Measurements from ENCODE around the gene FHAD1. TPM values are rescaled to one million over a fixed set of nuclear protein-coding genes. Genes with fewer than 3 reads are reported as not detected.
"Not testable (repeated sequence)": the region's sequence is repeated elsewhere in the genome, so short reads cannot be mapped to it uniquely, and the experiment has no call there.

The FHAD1 gene
- total RNA-seq, 1 experiment from 2014 or later, result 6.0 TPM

DNA sequence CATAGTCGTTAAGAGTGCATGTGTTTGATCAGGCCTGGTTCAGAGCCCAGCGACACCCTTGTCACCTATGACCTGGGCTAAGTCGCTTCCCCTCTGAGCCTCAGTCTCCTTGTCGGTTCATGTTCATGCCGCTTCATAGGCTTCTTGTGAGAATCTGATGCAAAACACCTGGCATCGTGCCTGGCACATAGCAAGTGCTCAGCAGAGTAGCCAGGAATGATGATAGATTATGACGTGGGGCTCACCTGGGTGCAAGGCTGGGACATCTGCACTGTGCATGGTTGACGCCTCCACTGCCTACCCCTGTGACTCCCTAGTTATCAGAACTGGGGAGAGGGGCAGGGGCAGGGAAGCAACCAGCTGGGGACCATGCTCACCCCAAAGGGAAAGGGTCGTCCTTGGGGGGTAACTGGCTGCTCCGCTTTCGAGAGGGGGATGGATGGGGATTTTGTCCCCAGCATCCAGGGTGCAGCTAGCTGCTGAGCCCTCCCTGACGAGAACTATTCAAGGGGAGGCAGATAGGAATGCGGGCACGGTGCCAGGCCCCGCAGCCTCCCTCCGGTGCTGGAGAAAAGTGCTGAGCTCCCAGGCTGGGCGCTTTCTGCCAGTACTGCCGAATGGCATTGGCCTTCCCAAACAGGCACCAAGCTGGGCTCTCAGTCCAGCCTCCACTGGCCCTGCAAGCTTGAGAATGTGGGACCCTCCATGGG lies 171.9 kb downstream of the FHAD1 start:
- no peak for DNase-seq (ENCODE audit: low spot score)

DNA sequence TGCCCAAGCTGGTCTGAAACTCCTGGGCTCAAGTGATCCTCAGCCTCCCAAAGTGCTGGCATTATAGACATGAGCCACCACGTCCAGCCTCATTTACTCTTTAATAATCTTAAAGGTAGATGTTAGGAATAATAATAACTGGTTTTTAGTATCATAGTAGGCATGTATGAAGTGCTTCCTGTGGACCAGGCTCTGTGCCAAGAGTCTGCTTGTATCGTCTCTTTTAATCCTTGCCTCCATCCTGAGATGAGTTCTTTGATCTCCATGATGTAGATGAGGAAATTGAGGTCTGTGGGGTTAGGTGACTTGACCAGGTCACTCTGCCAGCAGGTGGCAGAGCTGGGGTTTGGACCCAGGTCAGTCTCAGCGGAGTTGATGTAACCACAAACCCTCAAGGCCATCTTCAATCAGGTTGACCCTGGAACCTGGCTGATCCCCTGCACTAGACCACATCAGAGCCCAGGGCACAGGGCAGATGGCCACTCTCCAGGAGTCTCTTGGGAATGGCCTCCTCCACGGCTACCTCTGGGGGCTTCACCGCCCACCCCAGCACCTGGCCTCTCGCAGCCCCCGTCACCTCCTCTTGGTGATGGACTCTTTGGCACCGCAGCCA lies 173.9 kb downstream of the FHAD1 start:
- DNase-seq (ENCODE audit: low spot score), result no peak

DNA sequence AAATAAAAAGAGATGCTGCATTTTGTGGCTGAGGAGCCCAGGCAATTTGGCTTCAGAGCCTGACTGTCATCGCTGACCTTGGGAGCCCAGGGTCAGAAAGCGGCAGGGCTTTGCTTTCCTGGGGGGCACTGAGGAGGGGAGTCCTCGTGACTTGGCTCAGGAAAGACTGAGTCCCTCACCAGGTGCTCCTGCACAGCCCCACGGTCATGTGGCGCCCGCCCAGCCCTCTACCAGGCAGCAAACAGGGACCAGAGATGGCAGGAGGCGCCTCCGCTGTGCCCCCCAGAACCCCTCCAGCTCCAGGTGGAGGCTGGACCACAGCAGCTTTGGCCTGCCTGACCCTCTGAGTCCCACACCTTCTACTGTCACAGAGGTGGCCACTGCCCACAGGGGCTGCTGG lies 175.8 kb downstream of the FHAD1 start:
- no peak for DNase-seq (ENCODE audit: low spot score)

DNA sequence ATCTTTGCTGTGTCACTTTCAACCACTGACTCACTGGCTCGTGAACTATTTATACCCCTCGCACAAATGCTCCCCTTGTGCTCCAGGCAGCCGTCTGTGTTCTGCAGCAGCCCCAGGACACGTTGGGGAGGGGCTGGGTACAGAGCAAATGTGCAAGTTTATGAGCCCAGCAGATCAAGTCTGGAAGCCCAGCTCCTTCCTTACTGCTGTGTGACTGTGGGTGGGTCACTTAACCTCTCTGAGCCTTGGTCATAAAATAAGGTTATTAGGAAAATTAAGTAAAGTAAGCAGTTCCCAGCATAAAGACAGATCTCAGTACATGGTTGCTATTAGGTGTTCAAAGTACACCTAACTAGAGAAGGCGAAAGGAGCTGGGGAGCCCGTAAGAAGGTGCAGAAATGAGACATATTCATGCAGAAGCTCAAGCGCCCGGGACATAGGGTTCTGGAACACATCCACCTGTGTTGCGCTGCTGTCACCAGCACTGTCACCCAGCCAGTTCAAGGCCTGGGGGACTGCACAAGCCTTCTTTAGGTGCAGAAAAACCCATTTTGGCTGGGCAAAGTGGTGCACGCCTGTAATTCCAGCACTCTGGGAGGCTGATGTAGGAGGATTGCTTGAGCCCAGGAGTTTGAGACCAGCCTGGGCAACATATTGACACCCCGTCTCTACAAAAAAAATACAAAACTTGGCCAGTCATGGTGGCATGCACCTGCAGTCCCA lies 176.5 kb downstream of the FHAD1 start:
- DNase-seq (ENCODE audit: low spot score), result no peak

DNA sequence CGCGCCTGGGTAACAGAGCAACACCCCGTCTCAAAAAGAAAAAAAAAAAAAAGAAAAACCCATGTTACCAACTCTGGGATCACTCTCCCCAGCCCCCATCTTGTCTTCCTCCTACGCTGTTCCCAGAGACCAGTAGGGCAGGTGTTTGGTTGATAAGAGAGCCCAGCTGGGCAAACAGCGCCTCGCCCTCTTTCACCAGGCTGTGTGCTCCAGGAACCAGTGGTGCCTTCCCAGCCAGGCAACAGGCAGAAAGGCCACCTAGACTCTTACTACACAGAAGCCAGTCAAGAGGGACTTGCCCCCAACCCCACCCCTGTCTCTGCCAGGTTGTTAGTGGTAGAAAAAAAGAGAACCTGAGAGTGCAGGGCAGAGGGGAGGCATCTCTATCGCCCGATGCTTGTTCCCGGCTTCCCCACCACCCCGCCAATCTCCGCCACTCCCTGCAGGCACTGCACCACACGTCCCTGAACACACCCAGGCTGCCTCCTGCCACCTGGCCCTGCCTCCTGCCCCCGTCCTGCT lies 177.2 kb downstream of the FHAD1 start:
- DNase-seq (ENCODE audit: low spot score), result no peak

DNA sequence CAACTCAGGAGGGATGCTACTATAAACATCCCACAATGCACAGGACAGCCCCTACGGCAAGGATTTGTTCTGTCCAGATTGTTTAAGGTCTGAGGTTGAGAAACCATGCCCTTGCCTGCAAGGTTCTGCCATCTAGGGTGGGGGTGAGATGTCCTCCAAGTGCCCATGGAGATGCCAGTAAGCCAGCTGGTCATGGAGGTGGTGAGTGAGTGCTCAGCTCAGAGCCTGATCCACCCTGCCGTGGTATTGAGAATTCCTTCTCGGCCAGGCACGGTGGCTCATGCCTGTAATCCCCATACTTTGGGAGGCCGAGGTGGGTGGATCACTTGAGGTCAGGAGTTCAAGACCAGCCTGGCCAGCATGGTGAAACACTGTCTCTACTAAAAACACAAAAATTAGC lies 178.0 kb downstream of the FHAD1 start:
- DNase-seq (ENCODE audit: low spot score), result no peak

DNA sequence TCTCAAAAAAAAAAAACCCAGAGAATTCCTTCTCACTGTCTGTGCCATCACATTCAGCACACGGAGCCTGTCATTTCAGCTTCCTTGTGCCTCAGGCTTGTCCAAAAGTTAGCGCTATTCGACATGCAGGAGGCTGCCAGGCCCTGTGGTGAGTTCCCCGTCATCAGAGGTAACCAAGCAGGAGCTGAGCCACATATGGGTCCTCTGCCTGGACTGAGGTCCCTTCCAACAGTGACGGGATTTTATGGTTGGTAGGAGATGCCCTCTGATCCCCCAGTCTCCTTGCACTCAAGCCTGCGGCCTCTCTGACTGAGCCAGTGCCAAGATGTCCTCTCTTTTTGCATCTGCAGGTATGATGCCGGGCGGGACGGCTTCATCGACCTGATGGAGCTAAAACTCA lies 178.5 kb downstream of the FHAD1 start:
- DNase-seq (ENCODE audit: low spot score), result no peak

DNA sequence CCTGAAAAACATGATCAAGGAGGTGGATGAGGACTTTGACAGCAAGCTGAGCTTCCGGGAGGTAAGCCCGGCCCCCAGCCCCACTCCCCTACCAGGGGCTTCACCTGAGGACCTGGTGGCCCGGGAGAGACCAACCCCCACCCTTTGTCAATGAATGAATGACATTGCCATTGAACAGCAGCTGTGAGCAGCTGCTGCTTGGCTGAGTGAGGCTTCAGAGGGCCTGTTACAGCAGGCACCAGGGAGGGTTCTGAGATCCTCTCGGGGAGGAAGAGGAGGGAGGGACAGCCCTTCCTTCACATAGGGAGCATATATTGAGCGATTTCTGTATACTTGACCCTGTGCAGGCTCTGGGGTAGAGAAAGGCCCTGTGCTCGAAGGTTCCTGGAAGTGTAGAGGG lies 178.9 kb downstream of the FHAD1 start:
- DNase-seq (ENCODE audit: low spot score), result no peak

DNA sequence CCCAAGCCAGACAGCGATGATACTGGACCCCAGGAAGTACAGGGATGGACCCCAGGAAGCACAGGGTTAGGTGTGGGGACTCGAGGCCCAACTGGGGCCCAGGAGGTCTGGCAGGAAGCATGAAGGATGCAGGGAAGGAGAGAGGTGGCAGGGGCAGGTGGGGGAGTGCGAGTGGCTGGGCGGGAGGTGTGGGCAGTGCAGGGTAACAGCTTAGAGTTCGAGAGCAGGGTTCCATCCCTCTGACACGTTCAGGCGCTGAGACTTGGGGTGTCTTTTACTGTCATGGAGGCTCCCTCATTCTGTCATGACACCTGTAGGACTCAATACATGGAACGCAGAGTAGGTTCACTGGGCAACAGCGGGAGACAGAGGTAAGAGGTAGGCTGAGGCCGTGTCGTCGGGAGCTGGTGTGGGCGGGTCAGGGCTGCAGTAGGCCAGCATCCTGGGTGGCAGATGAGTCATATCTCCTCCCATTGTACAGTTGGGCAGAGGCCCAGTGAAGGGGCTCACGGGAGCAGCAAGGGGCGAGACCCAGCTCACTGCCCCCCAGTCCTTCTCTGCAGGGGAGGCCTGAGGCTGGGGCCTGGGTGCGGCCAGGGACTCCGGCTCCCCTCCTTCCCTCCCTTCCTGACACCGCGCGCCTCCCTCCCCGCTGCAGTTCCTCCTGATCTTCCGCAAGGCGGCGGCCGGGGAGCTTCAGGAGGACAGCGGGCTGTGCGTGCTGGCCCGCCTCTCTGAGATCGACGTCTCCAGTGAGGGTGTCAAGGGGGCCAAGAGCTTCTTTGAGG lies 179.7 kb downstream of the FHAD1 start:
- DNase-seq (ENCODE audit: low spot score), result peak; percentile 88

DNA sequence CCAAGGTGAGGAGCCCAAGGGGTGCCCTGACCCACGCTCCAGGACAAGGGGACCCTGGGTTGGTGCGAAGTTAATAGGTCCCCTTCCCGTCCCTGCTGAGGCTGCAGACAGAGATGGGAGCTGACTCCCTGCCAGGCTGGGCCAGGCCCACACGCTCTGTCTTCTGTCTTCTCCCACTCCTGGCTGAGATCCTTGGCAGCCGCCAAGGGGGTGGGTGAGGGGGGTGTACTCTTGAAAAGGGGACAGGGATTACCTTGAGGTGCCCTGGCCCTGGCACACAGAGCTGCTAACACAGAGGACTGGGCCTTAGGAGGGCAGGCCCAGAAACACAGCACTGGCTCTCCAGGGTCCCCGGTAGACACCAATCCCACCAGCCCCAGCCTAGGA lies 180.2 kb downstream of the FHAD1 start:
- no peak for DNase-seq (ENCODE audit: low spot score)

DNA sequence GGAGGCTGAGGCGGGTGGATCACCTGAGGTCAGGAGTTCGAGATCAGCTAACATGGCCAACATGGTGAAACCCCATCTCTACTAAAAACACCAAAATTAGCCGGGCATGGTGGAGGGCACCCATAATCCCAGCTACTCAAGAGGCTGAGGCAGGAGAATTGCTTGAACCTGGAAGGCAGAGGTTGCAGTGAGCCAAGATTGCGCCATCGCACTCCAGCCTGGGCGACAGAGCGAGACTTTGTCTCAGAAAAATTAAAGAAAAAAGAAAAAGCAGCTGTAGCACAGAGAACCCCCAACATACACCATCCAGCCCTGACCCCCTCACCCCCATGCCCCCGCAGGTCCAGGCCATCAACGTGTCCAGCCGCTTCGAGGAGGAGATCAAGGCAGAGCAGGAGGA lies 181.2 kb downstream of the FHAD1 start:
- not testable (repeated sequence) for DNase-seq (ENCODE audit: low spot score)

DNA sequence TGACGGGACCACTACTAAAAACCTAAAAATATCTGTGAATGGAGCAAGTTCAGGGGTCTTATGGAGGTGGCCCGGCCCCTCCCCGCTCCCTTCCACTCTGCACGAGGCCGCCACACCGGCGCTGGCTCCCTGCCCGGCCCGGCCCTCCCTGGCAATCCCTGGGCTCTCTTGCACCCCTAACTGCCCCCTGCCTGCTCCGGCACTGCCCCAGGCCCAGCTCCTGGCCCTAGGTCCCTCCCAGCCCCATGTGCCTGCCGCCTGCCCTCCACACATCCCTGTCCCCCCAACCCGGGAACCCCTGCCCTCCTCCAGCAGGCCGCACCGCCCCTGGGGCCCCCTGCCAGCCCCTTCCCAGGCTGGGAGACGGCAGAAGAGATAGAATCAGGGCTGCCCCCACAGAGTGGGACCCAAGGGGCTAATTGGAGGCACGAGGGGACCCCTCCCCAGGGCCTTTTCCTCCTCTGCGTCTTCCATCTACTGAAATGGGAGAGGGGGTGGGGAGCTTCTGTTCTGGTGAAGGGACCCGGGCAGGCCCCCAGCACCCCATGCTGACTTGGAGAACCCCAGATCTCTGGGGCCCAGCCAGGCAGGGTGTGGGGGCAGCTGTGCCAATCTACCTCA lies 181.9 kb downstream of the FHAD1 start:
- DNase-seq (ENCODE audit: low spot score), result no peak

DNA sequence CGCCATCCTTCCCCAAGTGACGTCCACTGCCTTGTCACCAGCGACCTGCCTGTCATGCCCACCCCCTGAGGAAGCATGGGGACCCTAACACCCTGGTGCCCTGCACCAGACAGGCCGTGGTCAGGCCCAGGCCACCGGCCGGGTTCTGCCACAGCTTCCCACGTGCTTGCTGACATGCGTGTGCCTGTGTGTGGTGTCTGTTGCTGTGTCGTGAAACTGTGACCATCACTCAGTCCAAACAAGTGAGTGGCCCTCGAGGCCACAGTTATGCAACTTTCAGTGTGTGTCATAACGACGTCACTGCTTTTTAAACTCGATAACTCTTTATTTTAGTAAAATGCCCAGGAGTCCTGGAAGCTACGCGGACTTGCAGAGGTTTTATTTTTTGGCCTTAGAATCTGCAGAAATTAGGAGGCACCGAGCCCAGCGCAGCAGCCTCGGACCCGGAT lies 182.7 kb downstream of the FHAD1 start:
- DNase-seq (ENCODE audit: low spot score), result no peak

DNA sequence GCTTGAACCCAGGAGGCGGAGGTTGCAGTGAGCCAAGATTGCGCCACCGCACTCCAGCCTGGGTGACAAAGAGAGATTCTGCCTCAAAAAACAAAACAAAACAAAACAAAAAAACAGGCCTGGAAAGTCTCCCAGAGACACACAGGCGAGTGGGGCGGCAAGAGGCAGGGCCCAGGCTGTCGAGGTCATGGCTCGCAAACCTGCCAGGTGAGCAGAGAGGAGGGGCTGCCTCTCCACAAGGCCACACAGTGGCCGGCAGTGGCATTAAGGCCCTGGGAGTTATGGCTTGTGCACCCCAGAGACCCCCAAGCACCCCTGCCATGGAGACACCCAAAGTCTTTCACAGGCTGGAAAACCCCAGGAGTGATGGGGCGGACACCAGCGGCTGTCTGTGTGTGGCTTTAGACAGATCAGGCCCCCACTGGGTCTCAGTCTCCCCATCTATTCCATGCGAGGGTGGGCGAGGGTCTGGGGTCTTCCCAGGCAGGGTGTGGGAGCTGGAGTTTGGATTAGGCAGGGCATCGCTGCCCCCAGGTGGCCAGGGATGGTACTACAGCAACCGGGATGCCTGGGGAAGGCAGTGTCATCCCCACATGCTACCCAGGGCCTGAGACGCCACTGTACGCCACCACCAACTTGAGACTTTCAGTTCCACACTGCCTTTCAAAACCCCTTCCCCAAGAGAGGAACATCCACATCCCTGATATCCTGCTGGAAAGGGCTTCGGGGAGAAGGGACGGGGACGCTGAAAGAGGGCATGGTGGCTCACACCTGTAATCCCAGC lies 184.0 kb downstream of the FHAD1 start:
- no peak for DNase-seq (ENCODE audit: low spot score)

DNA sequence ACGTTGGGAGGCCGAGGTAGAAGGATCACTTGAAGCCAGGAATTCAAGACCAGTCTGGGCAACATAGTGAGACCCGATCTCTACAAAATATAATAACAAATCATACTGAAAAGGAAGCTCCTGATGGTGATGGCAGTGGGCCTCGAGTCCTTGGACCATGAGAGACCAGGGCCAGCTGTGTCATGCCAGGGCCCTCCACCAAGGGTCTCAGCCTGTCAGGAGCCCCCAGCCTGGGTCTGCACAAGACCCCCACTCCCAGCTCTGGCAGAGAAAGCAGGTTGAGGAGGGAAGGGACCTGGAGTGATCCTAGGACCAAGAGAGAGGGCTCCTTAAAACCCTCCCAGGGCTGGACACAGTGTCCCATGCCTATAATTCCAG lies 184.5 kb downstream of the FHAD1 start:
- DNase-seq (ENCODE audit: low spot score), result no peak

DNA sequence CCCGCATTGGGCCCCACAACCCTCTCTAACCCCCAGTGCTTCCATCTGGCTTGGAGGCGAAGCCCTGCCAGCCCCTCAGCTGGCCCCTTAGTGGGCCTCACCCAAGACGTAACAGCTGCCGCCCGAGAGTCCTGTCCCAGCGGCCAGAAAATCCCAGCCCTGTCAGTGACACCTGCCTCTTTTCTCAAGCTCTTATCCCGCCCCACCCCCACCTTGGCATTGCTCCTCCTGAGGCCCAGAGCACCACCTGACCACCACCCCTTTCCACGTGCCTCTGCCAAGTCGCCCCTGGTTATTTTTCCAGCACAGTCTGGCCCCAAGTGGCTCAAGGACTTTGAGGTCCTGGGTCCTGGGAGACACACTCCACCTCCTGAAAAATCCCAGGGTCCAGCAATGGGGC lies 185.3 kb downstream of the FHAD1 start:
- no peak for DNase-seq (ENCODE audit: low spot score)

DNA sequence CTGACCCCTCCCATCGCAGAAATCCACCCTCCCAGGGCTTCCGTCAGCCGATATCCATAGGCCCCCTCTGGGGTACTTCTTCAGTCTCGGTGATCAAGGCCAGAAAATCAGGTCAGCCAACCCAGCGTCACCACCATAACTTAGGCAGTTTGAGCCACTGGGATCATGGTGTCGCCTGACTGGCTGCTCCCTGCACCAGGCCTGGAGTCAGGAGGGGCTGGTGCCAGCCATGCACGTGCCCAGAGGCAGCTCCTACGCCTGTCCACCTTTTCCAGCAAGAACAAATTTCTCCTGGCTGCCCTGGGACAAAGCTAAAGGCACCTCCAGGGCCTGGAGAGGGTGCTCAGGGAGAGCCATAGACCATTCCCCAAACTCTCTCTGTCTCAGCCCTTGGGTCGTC lies 186.4 kb downstream of the FHAD1 start:
- DNase-seq (ENCODE audit: low spot score), result no peak

DNA sequence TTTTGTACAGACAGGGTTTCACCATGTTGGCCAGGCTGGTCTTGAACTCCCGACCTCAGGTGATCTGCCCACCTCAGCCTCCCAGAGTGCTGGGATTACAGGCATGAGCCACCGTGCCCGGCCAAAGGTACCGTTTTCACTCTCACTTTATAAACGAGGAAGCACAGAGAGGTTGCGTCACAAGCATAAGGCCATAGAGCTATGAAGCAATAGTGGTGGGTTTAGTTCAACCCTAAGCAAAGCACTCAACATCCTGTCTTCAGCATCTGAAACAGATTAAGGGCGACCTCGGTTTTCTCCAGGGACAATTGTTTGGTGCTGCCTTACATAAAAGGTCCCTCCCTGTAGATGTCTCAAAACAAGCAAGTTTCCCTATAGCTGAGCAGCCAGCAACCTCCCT lies 187.7 kb downstream of the FHAD1 start:
- DNase-seq (ENCODE audit: low spot score), result not testable (repeated sequence)

DNA sequence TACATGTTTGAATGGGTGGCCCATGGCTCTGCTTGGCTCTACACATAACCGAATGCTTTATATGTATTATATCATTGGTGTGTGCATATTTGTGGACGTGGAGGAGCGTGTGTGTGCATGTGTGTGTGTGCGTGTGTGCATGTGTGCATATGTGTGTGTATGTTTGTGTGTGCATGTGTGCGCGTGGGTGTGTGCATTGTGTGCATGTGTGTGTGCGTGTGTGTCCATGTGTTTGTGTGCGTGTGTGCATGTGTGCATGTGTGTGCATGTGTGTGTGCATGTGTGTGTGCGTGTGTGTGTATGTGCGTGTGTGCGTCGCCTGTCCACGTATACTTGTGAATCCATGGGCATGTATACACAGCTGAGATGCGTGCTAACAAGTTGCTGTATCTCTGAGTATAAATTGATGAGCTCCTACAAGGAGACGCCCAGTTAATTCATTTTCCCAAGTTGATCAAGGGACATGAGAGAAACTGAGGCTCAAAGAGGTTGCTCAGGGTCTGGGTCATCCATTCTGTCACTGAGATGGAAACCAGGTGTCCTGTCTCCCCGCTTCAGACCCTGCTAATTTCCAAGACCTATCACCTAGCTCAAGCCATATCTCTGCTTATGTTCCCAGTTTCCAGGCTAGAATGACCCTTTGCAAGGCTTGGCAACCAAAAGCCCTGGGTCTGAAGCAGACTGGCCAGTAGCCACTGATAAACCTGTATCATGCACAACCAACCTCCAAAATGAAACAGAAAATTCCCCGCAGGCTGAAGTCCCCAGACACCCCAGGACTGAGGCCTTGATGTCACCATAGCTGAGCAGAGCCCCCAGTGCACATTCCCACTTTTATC lies 188.4 kb downstream of the FHAD1 start:
- DNase-seq (ENCODE audit: low spot score), result no peak

DNA sequence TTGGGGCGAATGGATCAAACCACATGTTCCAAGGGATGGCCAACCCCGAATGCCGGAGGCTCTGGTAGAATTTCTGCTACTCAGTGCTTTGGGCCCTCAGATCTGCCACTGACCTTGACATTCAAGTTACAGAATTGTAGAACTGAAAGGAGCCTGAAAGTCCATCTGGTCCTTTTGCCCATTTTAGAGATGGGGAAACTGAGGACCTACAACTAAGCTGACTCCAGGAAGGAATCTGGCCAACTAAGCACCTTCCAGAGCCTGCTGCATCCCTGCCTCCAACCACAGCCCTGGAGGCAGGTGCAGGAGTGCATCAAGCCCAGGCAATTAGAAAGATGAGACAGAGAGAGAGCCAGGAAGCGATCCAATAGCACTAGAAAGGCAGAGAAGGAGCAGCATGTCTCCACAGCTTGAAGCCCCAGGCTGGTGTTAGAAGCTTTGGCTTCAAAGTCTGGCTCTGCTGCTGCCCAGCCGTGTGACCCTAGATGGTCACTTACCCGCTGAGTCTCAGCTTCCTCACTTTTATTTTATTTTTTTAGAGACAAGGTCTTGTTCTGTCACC lies 189.9 kb downstream of the FHAD1 start:
- DNase-seq (ENCODE audit: low spot score), result no peak
